Bronchial epithelial cell (primary cell): ENCODE measurements around the gene PRKCH. TPM values are rescaled to one million over a fixed set of nuclear protein-coding genes. Genes with fewer than 3 reads are reported as not detected.
A peak's percentile ranks its signal among the peaks of the same experiment; 100 is the strongest.

Experiments used
- DNase-seq: peaks from one replicate; pipeline ENCODE4 v3.0.0-alpha.2; 2010; ENCODE audit warnings: low read depth
- FAIRE-seq: peaks from 2 replicates; lab custom pipeline; 2011; peaks lifted over from hg19 to GRCh38; lab: Jason Lieb, UNC
- H3K27me3 ChIP-seq: 2 replicates; pipeline ENCODE4 v1.5.1; 2011; ENCODE audit warnings: low read length; ENCODE audit not compliant: control insufficient read depth, insufficient read depth
- H3K36me3 ChIP-seq: 2 replicates; pipeline ENCODE4 v1.5.1; 2011; ENCODE audit warnings: low read length; ENCODE audit not compliant: control insufficient read depth, insufficient read depth
- H3K4me3 ChIP-seq: 2 replicates; pipeline ENCODE4 v1.5.1; 2011; ENCODE audit warnings: mild to moderate bottlenecking, low read depth, low read length, control low read depth
- total RNA-seq: library from RNA; depleted of rRNA; stranded (reverse); fragments of >200 nt; gene quantifications from 2 replicates; pipeline ENCODE4 v1.2.1, GENCODE V29; 2014
- TF ChIP-seq, protein P1 (sequence below): IDR thresholded peaks from 2 replicates; pipeline ENCODE4 v1.5.1; 2011; ENCODE audit warnings: mild to moderate bottlenecking, moderate library complexity, low read length, control low read depth, inconsistent platforms; ENCODE audit not compliant: insufficient read depth, severe bottlenecking

PRKCH gene
- total RNA-seq, 1 donor from 2014 or later = 24.5 TPM

DNA sequence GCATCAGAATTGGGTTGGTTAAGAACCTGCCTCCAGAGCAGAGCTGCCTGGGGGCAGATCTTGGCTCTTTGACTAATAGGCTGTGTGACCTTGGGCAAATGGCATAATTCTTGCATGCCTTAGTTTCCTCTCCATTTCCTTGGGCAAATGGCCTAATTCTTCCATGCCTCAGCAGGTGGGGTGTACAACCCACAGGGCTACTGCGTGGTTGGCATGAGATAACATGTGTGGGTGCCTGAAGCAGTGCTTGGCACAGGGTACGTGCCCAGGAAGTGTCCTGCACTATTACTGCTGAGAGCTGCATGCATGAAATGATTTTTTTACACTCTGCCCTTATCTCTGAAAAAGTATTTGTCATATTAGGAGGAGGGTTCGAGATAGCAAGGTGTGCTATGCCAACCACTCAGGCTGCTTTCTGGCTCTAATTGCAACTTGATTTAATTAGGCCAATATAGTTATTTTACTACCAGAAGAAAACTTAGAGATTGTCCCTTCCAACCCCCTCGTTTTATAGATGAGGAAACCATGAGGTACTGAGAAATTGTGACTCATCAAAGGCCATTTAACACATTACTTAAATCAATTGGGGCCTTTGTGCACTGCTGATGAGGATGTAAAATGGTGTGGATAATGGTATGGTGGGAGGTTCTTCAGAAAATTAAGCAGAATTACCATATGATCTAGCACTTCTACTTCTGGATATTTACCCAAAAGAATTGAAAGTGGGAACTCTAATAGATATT is 212.3 kb downstream of the PRKCH start:
- Histone ChIP-seq H3K27me3 (no peaks in the 10 kb centered on the region), H3K4me3 (no peak overlapping the region), H3K36me3 (no peaks in the 10 kb centered on the region)
- TF ChIP-seq, protein P1, sequence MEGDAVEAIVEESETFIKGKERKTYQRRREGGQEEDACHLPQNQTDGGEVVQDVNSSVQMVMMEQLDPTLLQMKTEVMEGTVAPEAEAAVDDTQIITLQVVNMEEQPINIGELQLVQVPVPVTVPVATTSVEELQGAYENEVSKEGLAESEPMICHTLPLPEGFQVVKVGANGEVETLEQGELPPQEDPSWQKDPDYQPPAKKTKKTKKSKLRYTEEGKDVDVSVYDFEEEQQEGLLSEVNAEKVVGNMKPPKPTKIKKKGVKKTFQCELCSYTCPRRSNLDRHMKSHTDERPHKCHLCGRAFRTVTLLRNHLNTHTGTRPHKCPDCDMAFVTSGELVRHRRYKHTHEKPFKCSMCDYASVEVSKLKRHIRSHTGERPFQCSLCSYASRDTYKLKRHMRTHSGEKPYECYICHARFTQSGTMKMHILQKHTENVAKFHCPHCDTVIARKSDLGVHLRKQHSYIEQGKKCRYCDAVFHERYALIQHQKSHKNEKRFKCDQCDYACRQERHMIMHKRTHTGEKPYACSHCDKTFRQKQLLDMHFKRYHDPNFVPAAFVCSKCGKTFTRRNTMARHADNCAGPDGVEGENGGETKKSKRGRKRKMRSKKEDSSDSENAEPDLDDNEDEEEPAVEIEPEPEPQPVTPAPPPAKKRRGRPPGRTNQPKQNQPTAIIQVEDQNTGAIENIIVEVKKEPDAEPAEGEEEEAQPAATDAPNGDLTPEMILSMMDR = no peak
- DNase-seq (peak; percentile 64), FAIRE-seq (no peak)

DNA sequence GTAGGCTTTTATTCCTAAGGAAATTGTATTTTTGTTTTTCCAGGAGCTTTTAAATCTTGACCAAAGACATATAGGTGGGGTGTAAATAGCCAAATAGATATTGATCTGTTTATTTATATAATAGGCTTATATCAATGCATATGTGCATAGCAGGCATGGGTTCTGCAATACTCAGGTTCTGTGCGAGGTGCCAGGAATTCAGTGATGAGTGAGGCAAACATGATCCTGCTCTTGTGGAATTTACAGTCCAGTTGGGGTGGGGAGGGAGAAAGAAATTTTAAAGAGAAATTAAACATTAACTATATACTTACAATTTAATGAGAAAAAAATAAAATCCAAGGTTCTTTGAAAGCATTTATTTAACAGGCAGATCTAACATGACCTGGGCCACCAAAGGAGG is 213.7 kb downstream of the PRKCH start:
- TF ChIP-seq, protein P1 = no peak
- H3K36me3 ChIP-seq = no peaks in the 10 kb centered on the region
- FAIRE-seq (no peak), DNase-seq (no peak)
- no peaks in the 10 kb centered on the region for H3K27me3 ChIP-seq
- H3K4me3 ChIP-seq = no peak overlapping the region

DNA sequence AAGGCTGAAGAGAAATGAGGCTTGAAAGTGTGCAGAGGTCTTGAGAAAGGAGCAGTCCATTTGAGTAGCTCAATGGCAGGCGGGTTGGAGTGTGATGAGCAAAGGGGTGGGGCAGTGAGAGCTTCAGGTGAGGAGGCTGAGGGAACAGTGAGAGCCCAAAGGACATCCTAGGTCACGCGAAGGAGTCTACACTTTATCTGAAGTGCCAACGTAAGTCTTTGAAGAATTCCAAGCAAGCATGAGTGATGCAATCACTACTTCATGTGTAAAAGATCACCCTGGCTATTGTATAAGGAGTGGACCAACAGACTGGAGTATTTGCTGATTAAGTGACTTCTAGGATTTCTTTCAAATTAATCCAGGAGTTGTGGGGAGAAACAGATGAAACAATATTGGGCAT is 214.1 kb downstream of the PRKCH start:
- TF ChIP-seq, protein P1 = no peak
- H3K4me3 ChIP-seq = no peak overlapping the region
- no peaks in the 10 kb centered on the region for H3K27me3 ChIP-seq
- no peaks in the 10 kb centered on the region for H3K36me3 ChIP-seq
- FAIRE-seq = no peak
- DNase-seq = peak; percentile 74

DNA sequence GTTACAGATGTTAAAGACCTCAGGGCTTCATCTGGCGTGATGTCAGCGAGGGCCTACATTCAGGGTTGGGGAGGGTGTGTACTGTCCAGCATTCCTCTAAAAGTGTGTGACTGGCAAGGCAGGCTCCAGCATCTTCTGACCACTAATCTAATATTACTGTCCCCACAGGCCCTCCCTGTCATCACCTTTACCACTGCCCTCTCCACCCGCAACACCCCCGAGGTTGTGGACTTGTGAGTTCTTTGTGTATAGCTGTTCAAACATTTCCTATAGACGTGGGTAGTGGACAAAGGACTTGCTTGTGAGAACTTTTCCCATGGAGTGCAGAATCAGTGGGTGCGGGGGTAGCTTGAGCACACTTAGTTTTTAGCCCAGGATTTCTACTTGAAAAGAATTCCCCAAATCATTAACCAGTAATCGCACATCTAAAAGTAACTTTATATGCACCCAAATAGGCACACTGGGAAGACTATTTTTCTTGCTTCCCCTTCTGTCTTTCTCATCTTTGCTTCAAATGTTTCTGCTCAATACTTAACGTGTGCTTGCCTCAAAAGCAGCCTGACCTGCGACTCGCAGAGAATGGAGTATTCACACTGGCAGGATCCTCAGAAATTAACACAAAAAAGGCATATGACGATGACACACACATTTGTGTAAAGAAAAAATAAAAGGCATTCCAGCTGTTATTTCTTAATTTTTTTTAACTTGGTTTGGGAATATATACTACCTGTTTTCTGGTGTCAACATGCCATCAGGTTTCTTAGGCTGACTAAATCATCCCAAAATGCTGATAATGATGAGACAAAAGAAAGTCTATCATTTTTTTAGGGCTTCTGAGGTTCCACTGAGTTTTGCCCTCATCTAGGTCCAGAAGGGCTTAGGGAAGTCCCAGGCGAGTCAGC is 215.5 kb downstream of the PRKCH start:
- TF ChIP-seq, protein P1 = no peak
- no peak overlapping the region for H3K4me3 ChIP-seq
- FAIRE-seq = no peak
- no peaks in the 10 kb centered on the region for H3K36me3 ChIP-seq
- no peak for DNase-seq
- H3K27me3 ChIP-seq = no peaks in the 10 kb centered on the region

DNA sequence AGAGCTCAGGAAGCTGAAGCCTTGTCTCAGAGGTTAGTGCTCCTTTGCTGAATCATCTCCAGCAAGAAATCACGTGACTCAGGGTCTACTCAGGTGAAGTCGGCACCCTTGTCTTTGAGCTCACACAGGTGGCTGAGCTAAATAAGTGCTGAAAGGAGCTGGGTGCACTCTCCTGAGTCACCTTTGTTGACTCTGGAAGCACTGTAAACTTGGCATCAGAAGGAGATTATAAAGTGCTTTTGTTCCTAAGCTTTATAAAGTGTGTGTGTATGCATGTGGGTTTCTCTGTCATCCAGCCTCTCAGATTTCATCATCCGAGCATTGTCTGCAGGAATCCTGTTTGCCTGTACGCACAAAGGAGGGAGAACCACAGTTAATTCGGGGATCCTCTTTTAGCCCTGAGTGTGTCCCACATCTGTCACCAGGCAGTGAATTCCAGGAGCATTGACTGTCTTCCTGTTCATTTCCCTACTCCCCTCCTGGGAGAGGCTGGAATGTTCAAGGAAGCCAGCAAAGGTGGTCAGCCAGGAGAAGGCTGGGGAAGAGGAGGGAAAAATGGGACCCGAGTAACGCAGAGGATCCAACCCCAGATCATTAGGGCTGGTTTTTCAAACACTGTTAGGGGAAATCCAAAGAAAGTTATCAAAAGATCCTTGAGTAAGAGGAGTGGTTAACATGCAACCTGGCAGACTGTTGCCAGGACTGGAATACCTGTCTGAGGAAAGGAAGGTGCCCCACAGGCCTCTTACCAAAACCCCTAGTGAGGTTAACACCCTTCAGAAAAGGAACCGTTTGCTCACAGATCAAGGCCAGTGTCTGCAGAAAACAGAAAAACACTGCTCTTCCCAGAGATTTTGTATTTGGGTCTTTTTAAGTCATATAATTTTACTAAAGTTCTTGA is 216.4 kb downstream of the PRKCH start:
- Histone ChIP-seq H3K27me3 (no peaks in the 10 kb centered on the region), H3K36me3 (no peaks in the 10 kb centered on the region), H3K4me3 (no peak overlapping the region)
- TF ChIP-seq, protein P1 = no peak
- FAIRE-seq (peak; percentile 90), DNase-seq (peak; percentile 100)
